ENCODE data around the gene NIPA2.

GRCh38 chr15:22903961-22904534 is 65.6 kb downstream of the NIPA2 start:
- TF ChIP-seq EP300 (IDR thresholded peaks at IDR 0.05) (no peak), POLR2A (IDR thresholded peaks at IDR 0.05) (no peak), POLR2AphosphoS5 (IDR thresholded peaks at IDR 0.05) (no peak)

All from suprapubic skin (tissue), 4 donors.